SU-DHL-6 (cell line): ENCODE results near the gene CST11.
"Not testable (repeated sequence)": the region's sequence is repeated elsewhere in the genome, so short reads cannot be mapped to it uniquely, and the experiment has no call there.

ENCODE experiments used
- H2AFZ ChIP-seq: fragments of 200-600 bp; sonication (generic); 2 replicates; pipeline ENCODE4 v1.6.1; 2014; ENCODE audit warnings: low read depth, mild to moderate bottlenecking, moderate library complexity, mixed read lengths, antibody characterized with exemption, low read length; ENCODE audit not compliant: severe bottlenecking
- H3F3A ChIP-seq: fragments of 200-600 bp; shearing (Covaris generic); 2 replicates; pipeline ENCODE4 v1.6.0; 2016; ENCODE audit warnings: antibody characterized with exemption, mild to moderate bottlenecking; ENCODE audit not compliant: insufficient read depth
- H3K27ac ChIP-seq: fragments of 200-600 bp; sonication (generic); 2 replicates; pipeline ENCODE4 v1.5.1; 2016; ENCODE audit warnings: low read depth, mild to moderate bottlenecking, low read length, moderate library complexity, mixed read lengths
- H3K27me3 ChIP-seq: fragments of 200-600 bp; sonication (generic), shearing (Covaris generic); 2 replicates; pipeline ENCODE4 v1.6.0; 2014; ENCODE audit warnings: mild to moderate bottlenecking, low read length
- H3K36me3 ChIP-seq: fragments of 200-600 bp; sonication (generic); 2 replicates; pipeline ENCODE4 v1.6.1; 2014; ENCODE audit warnings: mild to moderate bottlenecking, low read length, mixed read lengths
- H3K4me2 ChIP-seq: fragments of 300-600, 200-600 bp; shearing (Covaris generic), sonication (generic); 2 replicates; pipeline ENCODE4 v1.6.0; 2014; ENCODE audit warnings: low read length, low read depth, mild to moderate bottlenecking; ENCODE audit not compliant: poor library complexity, severe bottlenecking
- H3K4me3 ChIP-seq: fragments of 200-600 bp; sonication (generic); 2 replicates; pipeline ENCODE4 v1.5.1; 2014; ENCODE audit warnings: antibody characterized with exemption, low read length, mild to moderate bottlenecking, mixed read lengths; ENCODE audit not compliant: insufficient read depth, poor library complexity, severe bottlenecking
- H3K79me2 ChIP-seq: fragments of 200-600 bp; sonication (generic); 2 replicates; pipeline ENCODE4 v1.6.1; 2014; ENCODE audit warnings: mild to moderate bottlenecking, low read length, moderate library complexity; ENCODE audit not compliant: insufficient read depth
- H3K9ac ChIP-seq: fragments of 200-600 bp; sonication (generic); 2 replicates; pipeline ENCODE4 v1.7.0; 2014; ENCODE audit warnings: mild to moderate bottlenecking, low read length
- H3K9me2 ChIP-seq: fragments of 200-600 bp; sonication (generic); replicated peaks from 2 replicates; pipeline ENCODE4 v1.6.1; 2014; ENCODE audit warnings: low read length; ENCODE audit not compliant: insufficient read depth
- H3K9me3 ChIP-seq: fragments of 200-600 bp; sonication (generic); 2 replicates; pipeline ENCODE4 v1.6.1; 2014; ENCODE audit warnings: low read length, mixed read lengths; ENCODE audit not compliant: insufficient read depth
- H4K20me1 ChIP-seq: fragments of 200-600 bp; sonication (generic); 2 replicates; pipeline ENCODE4 v1.6.1; 2014; ENCODE audit warnings: low read depth, mild to moderate bottlenecking, antibody characterized with exemption, low read length, moderate library complexity, mixed read lengths
- EZH2phosphoT487 ChIP-seq: fragments of 200-600 bp; sonication (generic), shearing (Covaris generic); conservative IDR thresholded peaks from 2 replicates; pipeline ENCODE4 v1.6.1; 2018; ENCODE audit warnings: mild to moderate bottlenecking, antibody characterized with exemption, low read length, moderate library complexity, mixed read lengths
- TF ChIP-seq, protein P1 (sequence below): fragments of 200-600 bp; sonication (generic); IDR thresholded peaks from one replicate; pipeline ENCODE4 v1.5.1; 2017; ENCODE audit warnings: antibody characterized with exemption, mild to moderate bottlenecking, low read length, moderate library complexity; ENCODE audit not compliant: insufficient read depth, poor library complexity, severe bottlenecking

CST11 gene

DNA sequence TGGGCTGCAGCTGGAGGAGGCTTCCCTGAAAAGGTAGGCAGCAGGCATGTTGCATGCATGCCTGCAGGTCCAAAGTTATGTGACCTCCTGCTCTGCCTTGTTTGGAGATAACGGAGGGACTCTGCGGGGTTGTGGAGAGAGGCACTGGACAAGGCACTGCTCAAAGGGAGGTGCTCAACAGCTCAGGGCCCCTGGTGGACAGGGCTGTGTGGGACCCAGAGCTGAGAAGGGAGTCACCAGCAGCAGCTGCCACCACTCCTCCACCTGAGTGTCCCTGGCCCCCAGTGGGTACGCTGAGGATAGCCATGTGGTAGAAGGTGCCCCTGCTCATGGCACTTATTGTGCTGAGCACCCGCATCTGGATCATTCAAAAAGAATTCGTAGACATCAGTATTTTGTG, 22.7 kb upstream of the CST11 start:
- Histone ChIP-seq H3K4me2 (no peak overlapping the region), H3K27ac (no peak overlapping the region), H4K20me1 (no peaks in the 10 kb centered on the region), H2AFZ (no peak overlapping the region), H3F3A (no peaks in the 10 kb centered on the region), H3K36me3 (no peaks in the 10 kb centered on the region), H3K4me3 (no peak overlapping the region), H3K79me2 (no peaks in the 10 kb centered on the region), H3K9ac (no peak overlapping the region), H3K27me3 (no peaks in the 10 kb centered on the region), H3K9me2 (no peaks in the 10 kb centered on the region), H3K9me3 (no peaks in the 10 kb centered on the region)
- TF ChIP-seq EZH2phosphoT487 = no peak
- TF ChIP-seq, protein P1, sequence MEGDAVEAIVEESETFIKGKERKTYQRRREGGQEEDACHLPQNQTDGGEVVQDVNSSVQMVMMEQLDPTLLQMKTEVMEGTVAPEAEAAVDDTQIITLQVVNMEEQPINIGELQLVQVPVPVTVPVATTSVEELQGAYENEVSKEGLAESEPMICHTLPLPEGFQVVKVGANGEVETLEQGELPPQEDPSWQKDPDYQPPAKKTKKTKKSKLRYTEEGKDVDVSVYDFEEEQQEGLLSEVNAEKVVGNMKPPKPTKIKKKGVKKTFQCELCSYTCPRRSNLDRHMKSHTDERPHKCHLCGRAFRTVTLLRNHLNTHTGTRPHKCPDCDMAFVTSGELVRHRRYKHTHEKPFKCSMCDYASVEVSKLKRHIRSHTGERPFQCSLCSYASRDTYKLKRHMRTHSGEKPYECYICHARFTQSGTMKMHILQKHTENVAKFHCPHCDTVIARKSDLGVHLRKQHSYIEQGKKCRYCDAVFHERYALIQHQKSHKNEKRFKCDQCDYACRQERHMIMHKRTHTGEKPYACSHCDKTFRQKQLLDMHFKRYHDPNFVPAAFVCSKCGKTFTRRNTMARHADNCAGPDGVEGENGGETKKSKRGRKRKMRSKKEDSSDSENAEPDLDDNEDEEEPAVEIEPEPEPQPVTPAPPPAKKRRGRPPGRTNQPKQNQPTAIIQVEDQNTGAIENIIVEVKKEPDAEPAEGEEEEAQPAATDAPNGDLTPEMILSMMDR = no peak

DNA sequence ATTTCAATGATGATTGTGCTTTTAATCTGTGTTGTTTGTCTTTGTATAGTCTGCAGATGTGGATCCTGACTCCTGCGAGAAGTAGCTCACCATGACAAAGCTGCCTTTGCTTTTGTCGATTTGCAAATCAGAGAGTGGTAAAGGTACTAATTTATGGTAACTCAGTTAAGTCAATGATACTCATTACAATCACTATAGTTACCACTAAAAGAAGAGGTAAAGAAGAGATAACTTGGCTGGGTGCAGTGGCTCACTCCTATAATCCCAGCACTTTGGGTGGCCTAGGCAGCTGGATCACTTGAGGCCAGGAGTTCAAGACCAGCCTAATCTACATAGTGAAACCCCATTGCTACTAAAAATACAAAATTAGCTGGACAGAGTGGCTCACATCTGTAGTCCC, 20.6 kb upstream of the CST11 start:
- not testable (repeated sequence) for H4K20me1 ChIP-seq, H3F3A ChIP-seq, H3K9me3 ChIP-seq, H3K79me2 ChIP-seq, H3K9ac ChIP-seq, H3K4me2 ChIP-seq, H3K27me3 ChIP-seq, H3K36me3 ChIP-seq, H3K9me2 ChIP-seq, H2AFZ ChIP-seq, H3K27ac ChIP-seq, H3K4me3 ChIP-seq

DNA sequence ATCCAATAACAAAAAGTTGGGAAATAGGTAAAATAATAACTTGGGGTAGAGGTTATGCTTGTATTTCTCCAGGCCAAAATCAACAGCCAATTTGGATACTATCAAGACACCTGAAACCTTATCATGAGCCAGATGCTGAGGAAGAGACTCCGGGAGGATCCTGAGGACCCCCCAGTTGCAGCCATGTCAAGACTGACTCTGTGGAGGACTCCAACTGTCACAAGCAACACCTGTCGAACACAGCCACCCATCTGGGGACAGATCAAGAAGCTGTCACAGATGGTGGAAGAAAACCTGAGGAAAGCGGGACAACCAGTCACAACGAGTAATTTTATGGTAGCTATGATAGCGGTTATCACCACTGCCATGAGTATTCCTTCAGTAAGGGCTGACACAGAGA, 19.6 kb upstream of the CST11 start:
- H3F3A ChIP-seq, H4K20me1 ChIP-seq, H2AFZ ChIP-seq, H3K27me3 ChIP-seq, H3K4me2 ChIP-seq, H3K27ac ChIP-seq, H3K9me2 ChIP-seq, H3K36me3 ChIP-seq, H3K9me3 ChIP-seq, H3K79me2 ChIP-seq, H3K9ac ChIP-seq, H3K4me3 ChIP-seq: not testable (repeated sequence)

DNA sequence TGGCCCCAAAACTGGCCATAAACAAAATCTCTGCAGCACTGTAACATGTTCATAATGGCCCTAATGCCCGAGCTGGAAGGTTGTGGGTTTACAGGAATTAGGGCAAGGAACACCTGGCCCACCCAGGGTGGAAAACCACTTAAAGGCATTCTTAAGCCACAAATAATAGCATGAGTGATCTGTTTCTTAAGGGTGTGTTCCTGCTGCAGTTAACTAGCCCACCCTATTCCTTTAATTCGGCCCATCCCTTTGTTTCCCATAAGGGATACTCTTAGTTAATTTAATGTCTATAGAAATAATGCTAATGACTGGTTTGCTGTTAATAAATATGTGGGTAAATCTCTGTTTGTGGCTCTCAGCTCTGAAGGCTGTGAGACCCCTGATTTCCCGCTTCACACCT, 14.3 kb upstream of the CST11 start:
- not testable (repeated sequence) for H2AFZ ChIP-seq, H3F3A ChIP-seq, H3K79me2 ChIP-seq, H3K9me2 ChIP-seq, H3K9ac ChIP-seq, H3K9me3 ChIP-seq, H3K36me3 ChIP-seq, H3K4me3 ChIP-seq, H3K27me3 ChIP-seq, H3K4me2 ChIP-seq, H3K27ac ChIP-seq, H4K20me1 ChIP-seq

DNA sequence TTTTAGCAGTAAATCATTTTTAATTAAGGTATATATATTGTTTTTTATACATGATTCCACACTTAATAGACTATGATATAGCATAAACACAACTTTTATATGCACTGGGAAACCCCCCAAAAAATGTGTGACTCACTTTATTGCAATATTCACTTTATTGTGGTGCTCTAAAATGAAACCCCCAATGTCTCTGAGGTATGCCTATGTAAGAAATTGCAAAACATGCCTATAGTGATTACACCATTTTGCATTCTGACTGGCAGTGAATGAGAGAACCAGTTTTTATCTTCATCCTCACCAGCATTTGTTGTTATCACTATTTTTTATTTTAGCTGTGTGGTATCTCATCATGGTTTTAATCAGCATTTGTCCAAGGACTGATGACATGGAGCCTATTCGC, 8.5 kb upstream of the CST11 start:
- Histone ChIP-seq H4K20me1 (no peaks in the 10 kb centered on the region), H3K9me3 (peaks cover 8% of the 10 kb centered on the region), H3K79me2 (no peaks in the 10 kb centered on the region), H3K27ac (no peak overlapping the region), H3K36me3 (no peaks in the 10 kb centered on the region), H2AFZ (no peak overlapping the region), H3F3A (no peaks in the 10 kb centered on the region), H3K9me2 (no peaks in the 10 kb centered on the region), H3K27me3 (no peaks in the 10 kb centered on the region), H3K4me2 (no peak overlapping the region), H3K4me3 (no peak overlapping the region), H3K9ac (no peak overlapping the region)
- TF ChIP-seq, protein P1 = no peak
- no peak for TF ChIP-seq EZH2phosphoT487
